ENCODE results near the gene CDCA5.

The CDCA5 gene

DNA sequence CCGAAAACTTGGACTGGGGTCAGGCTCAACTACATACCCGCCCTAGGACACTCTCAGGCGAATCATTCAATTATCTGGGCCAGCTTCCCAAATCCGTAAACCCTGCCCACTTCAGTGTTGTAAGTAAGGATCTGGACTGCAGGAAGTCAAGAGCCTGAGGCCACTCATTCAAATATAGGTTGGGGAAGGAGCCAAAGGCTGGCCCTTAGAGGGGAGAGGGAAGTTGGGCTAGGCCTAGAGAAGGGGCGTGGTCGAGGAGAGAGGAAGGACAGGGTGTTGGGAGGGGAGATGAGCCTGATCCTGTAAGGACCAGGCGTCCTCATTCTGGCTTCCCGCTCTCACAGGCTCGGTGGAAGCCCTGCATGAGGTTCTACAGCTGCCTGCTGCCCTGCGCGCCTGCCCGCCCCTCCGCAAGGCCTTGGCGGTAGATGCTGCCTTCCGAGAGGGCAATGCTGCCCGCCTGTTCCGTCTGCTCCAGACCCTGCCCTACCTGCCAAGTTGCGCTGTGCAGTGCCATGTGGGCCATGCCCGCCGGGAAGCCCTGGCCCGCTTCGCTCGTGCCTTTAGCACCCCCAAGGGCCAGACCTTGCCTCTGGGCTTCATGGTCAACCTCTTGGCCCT lies 39.8 kb downstream of the CDCA5 start:
- DNase-seq (ENCODE audit: low spot score) = no peak

DNA sequence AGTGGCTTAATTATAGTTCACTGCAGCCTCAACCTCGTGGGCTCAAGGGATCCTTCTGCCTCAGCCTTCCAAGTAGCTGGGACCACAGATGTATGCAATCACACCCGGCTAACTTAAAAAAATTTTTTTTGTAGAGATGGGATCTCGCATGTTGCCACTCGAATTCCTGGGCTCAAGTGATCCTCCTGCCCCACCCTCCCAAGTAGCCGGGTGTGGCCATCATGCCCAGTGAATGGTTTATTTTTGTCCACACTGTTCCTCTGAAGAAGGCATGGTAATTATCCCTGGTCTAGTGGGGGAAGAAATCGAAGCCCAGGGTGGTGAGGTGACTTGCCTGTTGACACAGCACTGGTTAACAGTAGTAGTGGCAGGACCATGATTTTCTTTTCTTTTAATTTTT lies 40.9 kb downstream of the CDCA5 start:
- DNase-seq (ENCODE audit: low spot score) = no peak

DNA sequence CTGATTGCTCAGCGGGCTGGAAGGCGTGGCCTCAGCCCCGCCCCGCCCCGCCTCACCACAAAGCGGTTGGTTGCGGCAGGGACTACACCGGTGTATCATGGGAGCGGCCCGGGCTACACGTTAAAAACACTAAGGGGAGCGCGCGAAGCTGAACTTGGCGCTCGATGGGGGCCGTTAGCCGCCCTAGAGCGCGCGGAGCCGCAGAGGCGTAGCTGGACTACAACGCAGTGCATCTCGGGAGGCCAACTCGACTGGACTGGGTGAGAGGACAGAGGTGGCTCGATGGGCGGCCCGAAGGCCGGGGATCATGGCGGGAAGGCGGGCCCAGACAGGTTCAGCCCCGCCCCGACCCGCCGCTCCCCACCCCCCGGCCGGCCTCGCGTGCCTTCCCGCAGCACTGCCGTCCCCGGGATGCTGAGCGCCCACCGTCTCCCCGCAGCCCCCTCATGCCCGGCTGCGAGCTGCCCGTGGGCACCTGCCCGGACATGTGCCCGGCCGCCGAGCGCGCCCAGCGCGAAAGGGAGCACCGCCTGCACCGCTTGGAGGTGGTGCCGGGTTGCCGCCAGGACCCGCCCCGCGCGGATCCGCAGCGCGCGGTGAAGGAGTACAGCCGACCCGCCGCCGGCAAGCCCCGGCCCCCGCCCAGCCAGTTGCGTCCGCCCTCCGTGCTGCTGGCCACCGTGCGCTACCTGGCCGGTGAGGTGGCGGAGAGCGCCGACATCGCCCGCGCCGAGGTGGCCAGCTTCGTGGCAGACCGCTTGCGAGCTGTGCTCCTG lies 42.8 kb downstream of the CDCA5 start, which contains the start of gene SAC3D1:
Gene SAC3D1, plus strand, starts transcription at position 364 of the 776 bp plus-strand sequence. Its CDS starts 83 bp downstream, at position 447.
- DNase-seq (ENCODE audit: low spot score) = peak; percentile 94

DNA sequence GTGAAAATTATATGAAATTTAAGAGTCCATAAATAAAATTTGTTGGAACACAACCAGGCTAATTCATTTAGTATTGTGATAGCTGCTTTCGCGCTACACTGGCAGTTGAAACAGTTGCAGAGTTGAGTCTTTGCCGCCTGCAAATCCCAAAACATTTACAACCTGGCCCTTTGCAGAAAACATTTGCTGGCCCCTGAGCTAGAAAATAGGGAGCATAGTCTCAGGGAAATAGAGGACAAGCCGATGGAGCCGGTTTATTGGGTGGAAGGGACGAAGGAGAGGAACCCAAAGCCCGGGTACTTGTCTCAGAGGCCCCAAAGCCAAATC lies 43.4 kb downstream of the CDCA5 start:
- DNase-seq (ENCODE audit: low spot score) = peak; percentile 6

DNA sequence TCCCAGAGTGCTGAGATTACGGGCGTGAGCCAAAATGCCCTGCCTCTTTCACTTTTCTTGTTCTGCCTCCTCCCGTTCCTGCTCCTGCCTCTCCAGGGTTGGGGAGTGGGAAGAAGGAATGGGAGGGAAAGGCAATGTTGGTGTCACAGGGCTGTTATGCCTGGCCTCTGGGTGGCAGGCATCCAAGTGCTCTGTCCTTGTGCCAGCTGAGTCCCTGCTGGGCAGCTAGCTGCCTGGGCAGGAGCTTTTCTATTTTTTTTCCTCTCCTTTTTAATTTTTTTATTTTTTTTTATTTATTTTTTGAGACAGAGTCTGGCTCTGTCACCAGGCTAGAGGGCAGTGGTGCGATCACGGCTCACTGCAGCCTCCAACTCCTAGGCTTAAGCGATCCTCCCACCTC lies 46.9 kb downstream of the CDCA5 start:
- no peak for DNase-seq (ENCODE audit: low spot score)

DNA sequence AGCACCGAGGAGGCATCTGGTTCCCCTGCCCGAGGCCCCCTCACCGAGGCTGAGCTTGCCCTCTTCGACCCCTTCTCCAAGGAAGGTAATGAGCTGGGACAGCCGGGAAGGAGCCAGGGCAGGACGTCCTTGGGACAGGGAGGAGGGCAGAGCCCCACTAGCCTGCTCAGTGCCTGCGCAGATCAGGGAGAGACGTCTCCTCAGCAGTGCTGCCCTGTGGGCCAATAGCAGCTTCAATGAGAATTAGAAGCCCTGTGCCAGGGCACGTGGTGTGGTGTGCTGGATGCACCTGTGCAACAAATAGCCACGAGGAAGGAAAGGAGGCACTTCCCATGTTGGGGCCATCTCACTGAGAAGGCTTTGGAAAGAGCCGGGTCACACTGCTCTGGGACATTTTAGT lies 48.3 kb downstream of the CDCA5 start:
- DNase-seq (ENCODE audit: low spot score) = no peak

DNA sequence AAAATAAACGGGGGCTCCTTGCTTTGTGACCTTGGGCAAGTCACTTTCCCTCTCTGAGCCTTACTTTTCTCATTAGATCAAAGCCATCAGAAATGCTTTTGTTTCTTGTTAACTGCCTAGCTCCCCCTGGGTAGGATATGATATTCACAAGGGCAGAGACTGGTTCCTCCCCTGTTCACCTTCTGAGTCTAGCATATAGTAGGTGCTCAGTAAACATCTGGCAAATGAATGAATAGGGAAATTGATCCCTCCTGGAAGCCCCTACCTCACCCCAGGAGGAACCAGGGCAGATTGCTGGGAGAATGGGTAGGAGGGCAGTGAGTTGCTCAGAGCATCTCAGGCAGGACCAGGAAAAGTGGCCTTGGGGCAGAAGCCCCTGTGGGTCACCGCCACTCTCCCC lies 49.4 kb downstream of the CDCA5 start:
- DNase-seq (ENCODE audit: low spot score) = no peak

DNA sequence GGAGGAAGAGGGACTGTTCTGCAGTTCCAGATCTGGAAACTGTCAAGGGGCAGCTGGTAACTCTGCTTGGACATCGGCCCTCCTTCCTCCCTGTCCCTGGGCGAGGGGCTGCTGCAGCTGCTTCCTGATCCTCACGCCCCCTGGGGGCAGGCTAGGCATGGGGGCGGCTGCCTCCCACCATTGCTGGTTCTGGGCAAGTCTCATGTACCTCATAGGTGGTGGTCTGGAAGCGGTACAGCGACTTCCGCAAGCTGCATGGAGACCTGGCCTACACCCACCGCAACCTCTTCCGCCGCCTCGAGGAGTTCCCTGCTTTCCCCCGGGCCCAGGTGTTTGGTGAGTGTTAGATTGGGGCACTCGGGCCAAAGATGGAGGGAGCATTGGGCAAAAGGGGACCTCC lies 51.6 kb downstream of the CDCA5 start:
- no peak for DNase-seq (ENCODE audit: low spot score)

Data from LoVo (cell line).